HFF-Myc (cell line): Measurements from ENCODE around the gene GSTM3.
"Not testable (repeated sequence)": the region's sequence is repeated elsewhere in the genome, so short reads cannot be mapped to it uniquely, and the experiment has no call there.

Source experiments
- DNase-seq: peaks from one replicate; pipeline ENCODE4 v3.0.0-alpha.2; 2011; ENCODE audit warnings: low read depth; ENCODE audit errors: extremely low read depth
- H3K4me3 ChIP-seq: replicated peaks from 2 replicates; pipeline ENCODE4 v1.5.1; 2011; ENCODE audit warnings: low read depth, mild to moderate bottlenecking, control low read depth, low read length
- TF ChIP-seq, protein P1 (sequence below): IDR thresholded peaks from 2 replicates; pipeline ENCODE4 v1.5.1; 2012; ENCODE audit warnings: mild to moderate bottlenecking, low read depth, low read length, control low read depth; ENCODE audit errors: missing control alignments

Gene GSTM3

DNA sequence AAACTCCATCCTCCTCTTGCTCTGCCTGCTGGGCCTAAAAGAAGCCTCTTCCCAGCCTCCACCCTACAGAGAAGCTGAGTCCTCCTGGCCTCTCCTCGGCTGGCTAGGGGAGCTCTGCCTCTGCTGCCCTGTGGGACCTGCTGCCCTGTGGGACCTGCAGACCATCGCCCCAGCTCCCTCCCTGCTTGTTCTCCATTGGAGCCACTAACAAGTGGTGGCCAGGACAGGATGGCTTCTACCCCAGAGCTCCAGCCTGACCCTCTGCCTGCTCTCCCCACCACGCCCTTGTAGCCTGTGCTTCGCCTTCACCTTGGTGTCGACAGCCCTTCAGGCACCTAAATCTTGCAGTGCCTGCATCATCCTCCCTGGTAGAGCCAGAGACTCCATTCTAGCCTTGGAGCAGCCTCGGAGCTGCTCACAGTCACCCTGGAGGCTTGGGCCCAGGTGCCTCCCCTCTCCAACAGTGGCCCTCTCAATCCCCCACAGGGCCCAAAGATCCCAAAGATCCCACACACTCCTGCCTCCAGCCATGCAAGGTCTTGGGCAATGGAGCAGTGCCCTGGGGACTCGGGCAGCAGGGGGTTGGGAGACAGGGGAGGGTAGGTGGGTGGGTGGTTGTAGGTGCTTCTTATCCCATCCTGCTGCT is 19.9 kb upstream of the GSTM3 start:
- H3K4me3 ChIP-seq: no peak overlapping the region
- TF ChIP-seq, protein P1, sequence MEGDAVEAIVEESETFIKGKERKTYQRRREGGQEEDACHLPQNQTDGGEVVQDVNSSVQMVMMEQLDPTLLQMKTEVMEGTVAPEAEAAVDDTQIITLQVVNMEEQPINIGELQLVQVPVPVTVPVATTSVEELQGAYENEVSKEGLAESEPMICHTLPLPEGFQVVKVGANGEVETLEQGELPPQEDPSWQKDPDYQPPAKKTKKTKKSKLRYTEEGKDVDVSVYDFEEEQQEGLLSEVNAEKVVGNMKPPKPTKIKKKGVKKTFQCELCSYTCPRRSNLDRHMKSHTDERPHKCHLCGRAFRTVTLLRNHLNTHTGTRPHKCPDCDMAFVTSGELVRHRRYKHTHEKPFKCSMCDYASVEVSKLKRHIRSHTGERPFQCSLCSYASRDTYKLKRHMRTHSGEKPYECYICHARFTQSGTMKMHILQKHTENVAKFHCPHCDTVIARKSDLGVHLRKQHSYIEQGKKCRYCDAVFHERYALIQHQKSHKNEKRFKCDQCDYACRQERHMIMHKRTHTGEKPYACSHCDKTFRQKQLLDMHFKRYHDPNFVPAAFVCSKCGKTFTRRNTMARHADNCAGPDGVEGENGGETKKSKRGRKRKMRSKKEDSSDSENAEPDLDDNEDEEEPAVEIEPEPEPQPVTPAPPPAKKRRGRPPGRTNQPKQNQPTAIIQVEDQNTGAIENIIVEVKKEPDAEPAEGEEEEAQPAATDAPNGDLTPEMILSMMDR: no peak
- DNase-seq: no peak

DNA sequence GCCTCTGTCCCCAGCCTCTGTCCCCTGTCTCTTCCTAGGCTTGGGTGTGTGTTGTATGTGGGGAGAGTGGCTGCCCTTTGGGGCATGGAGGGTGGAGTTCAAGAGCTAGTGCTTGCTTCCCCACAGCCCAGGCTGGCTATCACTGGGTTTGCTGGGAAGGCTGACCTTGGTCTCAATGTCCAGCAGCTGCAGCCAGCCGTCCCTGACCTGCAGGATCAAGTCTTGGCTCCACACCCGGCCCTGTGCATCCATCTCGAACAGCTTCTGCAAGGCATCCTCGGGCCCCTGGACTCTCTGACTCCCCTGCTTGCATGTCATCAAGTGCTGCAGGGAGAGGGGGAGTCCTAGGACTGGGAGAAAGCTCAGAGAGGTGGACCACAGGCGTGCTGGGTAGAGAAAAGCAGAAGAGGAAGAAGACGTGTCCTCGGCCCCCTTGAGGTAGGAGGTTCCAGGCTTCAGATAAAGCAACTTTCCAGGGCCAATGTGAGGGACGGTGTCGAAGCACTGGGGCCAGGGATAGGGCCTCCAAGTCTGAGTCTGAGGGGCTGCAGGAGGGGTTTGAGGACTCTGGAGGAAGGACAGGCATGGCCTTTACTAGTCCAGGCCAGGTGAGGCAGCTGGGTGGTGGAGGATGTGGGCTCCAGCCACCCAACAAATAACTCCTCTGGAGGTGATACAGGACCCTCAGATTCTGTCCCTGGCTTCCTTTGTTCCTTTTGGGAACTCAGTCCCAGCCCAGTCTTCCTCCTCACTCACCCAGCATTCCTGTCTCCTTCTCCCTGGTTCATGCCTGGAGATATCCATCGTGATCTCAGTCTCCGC is 18.9 kb upstream of the GSTM3 start:
- H3K4me3 ChIP-seq: no peak overlapping the region
- TF ChIP-seq, protein P1: no peak
- DNase-seq: no peak

DNA sequence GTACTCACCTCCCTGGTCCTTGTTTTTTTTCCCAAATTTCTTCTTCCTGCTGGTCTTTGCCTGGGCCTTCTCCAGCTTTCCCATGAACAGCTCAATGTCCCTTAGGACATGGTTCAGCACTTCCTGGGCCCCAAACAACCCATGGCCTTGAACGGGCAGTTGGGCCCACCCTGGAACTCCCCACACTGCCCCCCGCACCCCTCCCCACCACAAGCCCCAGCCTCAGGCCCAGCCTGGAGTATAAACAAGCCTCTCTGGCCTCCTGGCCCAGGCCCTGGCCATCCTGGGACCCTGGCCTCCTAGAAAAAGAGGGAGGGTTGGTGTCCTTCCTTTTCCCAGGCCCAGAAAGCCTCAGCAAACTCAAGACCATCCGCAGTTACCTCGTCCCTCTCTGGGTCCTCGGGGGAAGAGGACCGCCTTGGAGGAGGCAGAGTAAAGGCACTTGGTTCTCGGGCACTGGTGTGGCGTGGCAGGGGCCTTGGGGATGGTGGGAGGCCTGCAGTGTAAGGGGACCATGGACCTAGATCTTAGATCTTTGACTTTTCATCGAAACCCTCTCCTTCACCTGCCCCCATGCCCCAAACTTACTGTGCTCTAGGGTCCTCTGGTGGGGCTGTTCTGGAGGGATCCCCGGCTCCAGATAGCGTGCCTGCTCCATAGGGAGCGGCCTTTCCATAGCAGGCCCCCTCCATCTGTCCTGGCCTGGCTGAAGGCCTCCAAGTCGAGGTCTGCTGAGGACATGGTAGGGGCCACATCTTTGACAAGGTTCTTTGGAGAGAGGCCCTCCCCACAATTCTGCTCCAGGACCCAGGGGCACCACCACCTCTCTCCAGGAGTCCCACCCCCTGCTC is 17.3 kb upstream of the GSTM3 start:
- H3K4me3 ChIP-seq: no peak overlapping the region
- TF ChIP-seq, protein P1: no peak
- no peak for DNase-seq

DNA sequence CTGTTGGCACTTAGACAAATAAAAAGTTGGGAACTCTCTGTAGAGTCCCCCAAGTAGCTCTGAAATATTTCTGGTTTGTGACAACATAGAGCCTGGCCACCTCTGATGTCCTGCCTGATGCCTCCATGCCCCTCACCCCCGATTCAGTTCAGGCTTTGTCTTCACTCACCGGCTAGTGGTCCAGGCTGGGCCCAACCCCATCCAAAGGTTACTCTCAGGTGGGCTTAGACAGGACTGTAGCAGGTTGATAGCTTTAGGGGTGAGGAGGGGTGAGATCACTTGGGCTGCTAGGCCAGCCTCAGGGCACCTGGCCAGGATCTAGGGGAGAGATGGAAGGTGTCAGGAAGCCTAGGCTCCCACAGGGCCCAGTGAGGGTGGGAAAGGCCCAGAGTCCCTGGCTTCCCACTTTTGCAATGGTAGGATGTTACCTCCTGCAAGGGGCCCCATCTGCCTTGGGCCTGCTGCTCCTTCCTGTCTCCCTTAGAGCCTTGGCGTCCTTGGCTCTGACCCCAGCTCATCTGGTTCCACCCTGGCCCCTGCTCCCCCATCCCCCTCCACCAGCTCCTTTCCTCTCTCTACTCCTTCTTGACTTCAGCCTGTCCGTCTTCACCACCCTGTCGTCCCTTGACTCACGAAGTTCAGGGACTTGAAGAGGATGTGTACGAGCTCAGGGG is 16.1 kb upstream of the GSTM3 start:
- no peak overlapping the region for H3K4me3 ChIP-seq
- TF ChIP-seq, protein P1: no peak
- no peak for DNase-seq

DNA sequence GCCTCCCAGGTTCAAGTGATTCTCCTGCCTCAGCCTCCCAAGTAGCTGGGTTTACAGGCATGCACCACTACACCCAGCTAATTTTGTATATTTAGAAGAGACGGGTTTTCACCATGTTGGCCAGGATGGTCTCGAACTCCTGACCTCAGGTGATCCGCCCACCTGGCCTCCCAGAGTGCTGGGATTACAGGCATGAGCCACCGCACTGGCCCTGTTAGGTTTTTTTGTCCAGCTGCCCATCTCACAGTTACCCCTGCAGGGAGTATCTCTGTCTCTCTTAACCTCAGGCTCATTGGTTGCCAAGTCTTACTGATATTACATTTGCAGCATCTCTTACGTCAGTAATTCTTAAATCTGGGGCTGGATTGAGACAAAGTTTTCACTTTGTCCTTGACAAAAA is 15.5 kb upstream of the GSTM3 start:
- not testable (repeated sequence) for H3K4me3 ChIP-seq, DNase-seq

DNA sequence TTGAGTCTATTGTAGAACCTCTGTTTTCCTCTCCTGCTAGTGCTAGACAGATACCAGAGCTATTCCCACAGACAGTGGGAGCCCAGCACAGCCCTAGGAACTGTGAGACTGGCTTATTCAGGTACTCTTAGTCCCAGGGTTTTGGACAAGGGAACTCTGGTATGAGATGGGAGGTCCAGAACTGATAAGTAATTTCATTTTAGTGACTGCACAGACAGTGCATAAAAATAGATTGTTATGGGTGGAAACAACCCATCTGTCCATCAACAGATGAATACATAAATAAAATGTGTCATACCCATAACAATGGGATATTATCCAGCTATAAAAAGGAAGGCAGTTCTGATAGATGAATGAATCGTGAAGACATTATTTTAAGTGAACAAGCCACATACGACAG is 13.9 kb upstream of the GSTM3 start:
- TF ChIP-seq, protein P1: no peak
- no peak for DNase-seq
- no peak overlapping the region for H3K4me3 ChIP-seq
